ENCODE measurements around the gene PARD6B.
"Not testable (repeated sequence)": the region's sequence is repeated elsewhere in the genome, so short reads cannot be mapped to it uniquely, and the experiment has no call there.

The PARD6B gene

GRCh38 chr20:50695135-50695872, 36.1 kb upstream of the PARD6B start:
- Histone ChIP-seq H3K36me3 (ENCODE audit: insufficient read depth) (no peaks in the 10 kb centered on the region), H3K27ac (no peak overlapping the region), H3K4me2 (no peak overlapping the region), H3K9ac (no peak overlapping the region), H3K79me2 (ENCODE audit: insufficient read depth, low read depth) (no peaks in the 10 kb centered on the region), H3K27me3 (ENCODE audit: insufficient read depth, low read depth) (no peaks in the 10 kb centered on the region), H3K4me1 (ENCODE audit: low read depth, poor library complexity, severe bottlenecking) (no peaks in the 10 kb centered on the region), H4K20me1 (ENCODE audit: insufficient read depth) (no peaks in the 10 kb centered on the region), H2AFZ (ENCODE audit: low read depth) (no peak overlapping the region), H3K4me3 (IDR thresholded peaks at IDR 0.05; ENCODE audit: insufficient read depth, low read depth, low read length) (no peak overlapping the region)
- TF ChIP-seq, protein P1, sequence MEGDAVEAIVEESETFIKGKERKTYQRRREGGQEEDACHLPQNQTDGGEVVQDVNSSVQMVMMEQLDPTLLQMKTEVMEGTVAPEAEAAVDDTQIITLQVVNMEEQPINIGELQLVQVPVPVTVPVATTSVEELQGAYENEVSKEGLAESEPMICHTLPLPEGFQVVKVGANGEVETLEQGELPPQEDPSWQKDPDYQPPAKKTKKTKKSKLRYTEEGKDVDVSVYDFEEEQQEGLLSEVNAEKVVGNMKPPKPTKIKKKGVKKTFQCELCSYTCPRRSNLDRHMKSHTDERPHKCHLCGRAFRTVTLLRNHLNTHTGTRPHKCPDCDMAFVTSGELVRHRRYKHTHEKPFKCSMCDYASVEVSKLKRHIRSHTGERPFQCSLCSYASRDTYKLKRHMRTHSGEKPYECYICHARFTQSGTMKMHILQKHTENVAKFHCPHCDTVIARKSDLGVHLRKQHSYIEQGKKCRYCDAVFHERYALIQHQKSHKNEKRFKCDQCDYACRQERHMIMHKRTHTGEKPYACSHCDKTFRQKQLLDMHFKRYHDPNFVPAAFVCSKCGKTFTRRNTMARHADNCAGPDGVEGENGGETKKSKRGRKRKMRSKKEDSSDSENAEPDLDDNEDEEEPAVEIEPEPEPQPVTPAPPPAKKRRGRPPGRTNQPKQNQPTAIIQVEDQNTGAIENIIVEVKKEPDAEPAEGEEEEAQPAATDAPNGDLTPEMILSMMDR (conservative IDR thresholded peaks at IDR 0.05; ENCODE audit: low read depth, low read length), result no peak

DNA sequence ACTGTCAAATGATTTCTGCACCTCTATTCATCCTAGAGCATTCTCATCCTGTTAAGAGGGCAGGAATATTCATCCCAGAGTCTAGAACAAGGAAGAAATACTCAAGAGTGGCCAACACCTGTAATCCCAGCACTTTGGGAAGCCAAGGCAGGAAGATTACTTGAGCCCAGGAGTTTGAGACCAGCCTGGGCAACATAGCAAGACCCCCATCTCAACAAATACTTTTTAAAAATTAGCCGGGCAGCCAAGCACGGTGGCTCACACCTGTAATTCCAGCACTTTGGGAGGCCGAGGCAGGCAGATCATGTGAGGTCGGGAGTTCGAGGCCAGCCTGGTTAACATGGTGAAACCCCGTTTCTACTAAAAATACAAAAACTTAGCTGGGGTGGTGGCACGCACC, 33.1 kb upstream of the PARD6B start:
- not testable (repeated sequence) for H3K4me2 ChIP-seq; H3K36me3 ChIP-seq (ENCODE audit: insufficient read depth); H3K4me3 ChIP-seq (IDR thresholded peaks at IDR 0.05; ENCODE audit: insufficient read depth, low read depth, low read length); H3K27me3 ChIP-seq (ENCODE audit: insufficient read depth, low read depth); H3K9ac ChIP-seq; H3K79me2 ChIP-seq (ENCODE audit: insufficient read depth, low read depth); H3K4me1 ChIP-seq (ENCODE audit: low read depth, poor library complexity, severe bottlenecking); H2AFZ ChIP-seq (ENCODE audit: low read depth); H3K27ac ChIP-seq; H4K20me1 ChIP-seq (ENCODE audit: insufficient read depth)

- TF ChIP-seq, protein P1 (conservative IDR thresholded peaks at IDR 0.05; ENCODE audit: low read depth, low read length), result no peak
- H3K4me1 ChIP-seq (ENCODE audit: low read depth, poor library complexity, severe bottlenecking), result no peaks in the 10 kb centered on the region
- no peaks in the 10 kb centered on the region for H3K79me2 ChIP-seq (ENCODE audit: insufficient read depth, low read depth)
Measured at GRCh38 chr20:50699688-50700087, 31.7 kb upstream of the PARD6B start.

DNA sequence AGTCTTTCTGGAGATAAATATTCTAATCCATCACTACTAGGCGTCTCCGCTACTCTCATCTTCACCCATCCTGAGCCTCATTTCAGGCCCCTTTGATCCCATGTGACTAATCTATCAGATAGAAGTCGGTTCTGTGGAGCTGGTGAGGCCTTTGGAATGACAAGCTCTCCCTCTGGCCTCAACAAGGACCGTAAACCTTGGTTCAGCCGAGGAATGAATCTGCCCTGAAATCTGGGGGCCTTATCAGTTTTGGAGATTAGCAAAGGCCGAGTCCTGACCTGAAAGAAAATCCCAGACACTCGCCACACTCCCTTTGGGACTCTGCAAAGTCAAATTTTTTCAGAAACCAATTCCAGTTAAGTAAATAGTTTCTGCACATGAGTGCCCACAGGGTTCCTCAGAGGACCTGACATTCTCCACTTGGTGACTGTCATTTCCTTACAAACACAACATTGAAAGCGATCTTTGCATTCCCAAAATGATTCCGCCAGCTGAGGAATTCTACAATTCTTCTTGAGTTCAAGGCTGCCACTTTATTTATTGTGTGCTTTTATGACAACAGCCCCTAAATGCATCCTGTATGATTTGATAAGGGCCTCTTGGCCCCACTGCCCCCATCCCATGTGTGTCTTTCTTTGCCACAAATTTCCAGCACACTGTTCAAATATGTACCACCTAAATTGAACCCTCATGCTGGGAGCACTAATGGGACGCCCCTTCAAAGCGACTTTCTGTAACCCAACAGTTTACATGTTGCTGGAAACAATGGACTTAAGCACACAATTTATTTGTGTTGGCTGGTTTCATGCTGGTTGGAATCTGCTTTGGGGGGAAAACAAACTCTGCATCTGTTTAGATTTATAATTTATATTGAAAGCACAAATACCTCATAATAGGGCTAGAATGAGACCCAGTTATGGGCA, 30.1 kb upstream of the PARD6B start:
- H3K79me2 ChIP-seq (ENCODE audit: insufficient read depth, low read depth), result no peaks in the 10 kb centered on the region
- H3K4me1 ChIP-seq (ENCODE audit: low read depth, poor library complexity, severe bottlenecking), result no peaks in the 10 kb centered on the region
- H3K27me3 ChIP-seq (ENCODE audit: insufficient read depth, low read depth), result no peaks in the 10 kb centered on the region
- no peaks in the 10 kb centered on the region for H3K36me3 ChIP-seq (ENCODE audit: insufficient read depth)
- no peak overlapping the region for H3K27ac ChIP-seq
- no peak overlapping the region for H3K9ac ChIP-seq
- H3K4me3 ChIP-seq (IDR thresholded peaks at IDR 0.05; ENCODE audit: insufficient read depth, low read depth, low read length), result no peak overlapping the region
- no peak overlapping the region for H2AFZ ChIP-seq (ENCODE audit: low read depth)
- TF ChIP-seq, protein P1 (conservative IDR thresholded peaks at IDR 0.05; ENCODE audit: low read depth, low read length), result no peak
- no peak overlapping the region for H3K4me2 ChIP-seq
- no peaks in the 10 kb centered on the region for H4K20me1 ChIP-seq (ENCODE audit: insufficient read depth)

More at GRCh38 chr20:50699688-50700087, 31.7 kb upstream of the PARD6B start:
- Histone ChIP-seq H2AFZ (ENCODE audit: low read depth) (no peak overlapping the region), H3K27ac (no peak overlapping the region), H3K4me3 (IDR thresholded peaks at IDR 0.05; ENCODE audit: insufficient read depth, low read depth, low read length) (no peak overlapping the region), H3K4me2 (no peak overlapping the region), H3K9ac (no peak overlapping the region), H3K36me3 (ENCODE audit: insufficient read depth) (no peaks in the 10 kb centered on the region), H4K20me1 (ENCODE audit: insufficient read depth) (no peaks in the 10 kb centered on the region), H3K27me3 (ENCODE audit: insufficient read depth, low read depth) (no peaks in the 10 kb centered on the region)

DNA sequence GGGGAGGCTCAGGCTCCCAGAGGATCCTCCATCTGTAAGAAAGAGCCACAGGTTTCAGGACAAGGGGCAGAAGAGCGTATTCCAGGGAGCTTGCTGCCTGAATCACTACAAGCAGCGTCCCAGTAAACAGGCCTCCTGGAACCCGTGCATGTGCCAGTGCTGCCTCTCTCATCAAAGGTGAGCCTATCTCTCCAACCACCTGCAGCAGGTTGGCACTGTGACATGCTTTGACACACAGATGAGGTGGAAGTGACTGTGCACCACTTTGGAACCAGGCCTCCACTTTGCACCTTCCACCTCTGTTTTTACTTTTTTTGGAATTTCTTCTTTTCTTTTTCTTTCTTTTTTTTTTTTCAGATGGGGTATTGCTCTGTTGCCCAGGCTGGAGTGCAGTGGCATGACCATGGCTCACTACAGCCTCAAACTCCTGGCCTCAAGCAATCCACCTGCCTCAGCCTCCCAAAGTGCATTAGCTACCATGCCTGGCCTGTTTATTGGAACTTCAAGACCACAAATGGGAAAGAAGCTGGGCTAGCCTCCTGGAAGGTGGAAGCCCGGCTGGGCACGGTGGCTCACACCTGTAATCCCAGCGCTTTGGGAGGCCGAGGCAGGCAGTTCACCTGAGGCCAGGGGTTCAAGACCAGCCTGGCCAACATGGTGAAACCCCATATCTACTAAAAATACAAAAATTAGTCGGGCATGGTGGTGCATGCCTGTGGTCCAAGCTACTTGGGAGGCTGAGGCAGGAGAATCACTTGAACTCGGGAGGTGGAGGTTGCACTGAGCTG, 27.5 kb upstream of the PARD6B start:
- H3K4me1 ChIP-seq (ENCODE audit: low read depth, poor library complexity, severe bottlenecking); H3K79me2 ChIP-seq (ENCODE audit: insufficient read depth, low read depth); H3K36me3 ChIP-seq (ENCODE audit: insufficient read depth); H4K20me1 ChIP-seq (ENCODE audit: insufficient read depth); H2AFZ ChIP-seq (ENCODE audit: low read depth); H3K9ac ChIP-seq; H3K27me3 ChIP-seq (ENCODE audit: insufficient read depth, low read depth); H3K27ac ChIP-seq; H3K4me3 ChIP-seq (IDR thresholded peaks at IDR 0.05; ENCODE audit: insufficient read depth, low read depth, low read length); H3K4me2 ChIP-seq: not testable (repeated sequence)

Measured in KMS-11 (cell line).